Measurements from ENCODE around the gene ARHGAP6. TPM values are rescaled to one million over a fixed set of nuclear protein-coding genes. Genes with fewer than 3 reads are reported as not detected.
A peak's percentile ranks its signal among the peaks of the same experiment; 100 is the strongest.

The ARHGAP6 gene
- total RNA-seq, 1 donor from 2014 or later: 12.0 TPM

DNA sequence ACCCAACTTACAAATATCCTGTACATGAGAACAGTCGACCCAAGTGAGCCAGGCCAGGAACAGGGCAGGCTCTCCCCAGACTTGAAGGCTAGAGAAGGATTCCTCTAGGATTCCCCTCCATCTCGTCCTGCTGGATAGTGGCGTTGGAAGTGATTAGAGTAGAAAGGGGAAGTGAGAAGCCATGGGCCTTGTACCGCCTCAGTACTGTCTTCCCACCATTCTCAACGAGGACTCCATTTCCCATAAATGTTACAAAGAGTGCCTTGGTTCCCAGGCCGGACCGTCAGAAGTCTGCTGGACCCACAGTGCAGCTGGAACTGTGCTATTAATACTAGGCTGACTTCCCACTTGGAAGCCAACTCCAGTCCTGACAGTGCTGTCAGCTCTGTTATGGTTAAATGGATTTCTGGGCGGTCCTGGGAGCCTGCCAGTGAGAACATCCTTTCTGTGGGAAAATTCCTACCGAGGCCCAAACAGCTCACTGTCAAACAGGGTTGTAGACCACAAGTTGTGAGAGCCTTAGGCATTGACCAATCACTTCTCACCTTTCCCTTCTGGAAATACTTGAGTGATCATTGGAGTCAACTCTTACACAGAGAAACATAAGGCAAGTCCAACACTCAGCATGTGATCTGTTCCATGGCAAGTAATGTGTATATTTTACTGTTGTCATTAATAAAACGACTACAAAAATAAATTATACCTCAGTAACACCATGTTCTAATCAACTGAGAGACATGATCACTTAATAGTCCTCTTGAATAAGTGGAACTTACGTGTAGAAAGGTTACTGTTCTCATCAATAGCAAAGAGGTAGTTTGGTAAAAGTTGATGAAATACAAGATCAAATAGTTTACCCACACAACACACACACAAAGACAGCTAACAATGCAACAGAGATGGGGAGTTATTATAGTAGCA, 314.1 kb downstream of the ARHGAP6 start:
- peak; percentile 51 for DNase-seq (ENCODE audit: low spot score)

DNA sequence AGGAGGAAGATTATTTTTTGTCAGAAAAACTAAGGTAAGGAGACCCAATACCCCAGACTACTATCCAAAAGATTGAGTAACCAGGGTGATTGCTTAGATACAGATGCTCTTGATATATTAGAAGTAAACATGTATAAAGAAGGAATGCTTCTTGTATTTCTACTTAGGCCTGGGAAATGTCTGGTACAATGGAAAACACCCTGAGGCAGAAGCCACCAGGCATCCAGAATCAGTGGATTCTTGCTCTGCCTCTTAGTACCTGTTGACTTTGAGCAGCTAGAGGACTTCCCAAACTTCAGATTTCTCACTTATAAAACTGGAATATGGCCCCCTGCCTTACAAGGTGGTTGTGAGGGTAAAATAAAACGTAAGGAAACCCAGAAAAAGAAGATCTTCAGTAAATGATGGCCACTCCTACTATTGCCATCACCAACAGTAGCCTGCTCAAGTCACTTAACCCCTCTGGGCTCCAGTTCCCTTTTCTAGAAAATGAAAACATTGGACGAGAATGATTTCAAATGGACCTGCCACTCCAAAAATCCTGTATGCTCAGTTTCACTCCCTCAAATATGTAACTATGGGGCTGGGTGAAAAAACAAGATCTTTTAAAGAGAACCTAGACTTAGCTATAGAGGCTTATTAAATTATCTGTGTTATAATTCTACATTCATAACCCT, 315.9 kb downstream of the ARHGAP6 start:
- no peak for DNase-seq (ENCODE audit: low spot score)

DNA sequence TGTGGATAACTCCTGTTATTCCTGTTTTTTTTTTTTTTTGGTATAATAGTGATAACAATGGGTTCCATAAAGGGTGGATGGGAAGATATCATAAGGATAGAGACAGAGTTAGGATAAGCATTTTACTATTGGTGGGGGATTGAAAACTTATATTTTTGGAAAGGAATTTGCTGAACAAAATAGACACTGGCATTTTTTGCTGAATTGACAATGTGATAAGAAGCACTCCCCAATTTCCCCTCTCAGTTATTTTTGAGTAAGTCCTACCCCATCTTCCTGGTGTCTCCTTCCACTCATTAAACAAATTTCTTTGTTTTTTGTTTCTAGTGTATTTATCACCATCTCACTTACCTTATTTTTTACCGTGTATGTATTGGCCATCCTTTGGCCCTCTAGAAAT, 316.7 kb downstream of the ARHGAP6 start:
- DNase-seq (ENCODE audit: low spot score): no peak

DNA sequence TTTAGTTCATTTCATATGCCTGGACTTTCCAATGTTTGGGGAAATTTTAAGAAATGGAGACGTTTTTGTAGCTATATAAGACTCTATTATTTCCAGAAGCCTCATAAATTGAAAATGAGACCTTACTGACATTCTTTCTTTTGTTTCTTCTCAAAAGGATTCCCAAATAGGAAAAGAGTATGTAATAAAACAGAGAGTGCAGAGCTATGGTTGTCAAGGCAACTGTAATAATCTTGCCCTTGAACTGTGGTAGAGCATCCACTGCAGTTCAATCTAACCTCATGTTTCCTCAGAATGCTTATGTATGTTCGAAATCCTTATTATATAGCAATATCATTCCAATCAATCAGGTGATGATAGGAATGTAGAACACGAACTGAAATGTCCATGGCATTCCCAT, 318.4 kb downstream of the ARHGAP6 start:
- no peak for DNase-seq (ENCODE audit: low spot score)

DNA sequence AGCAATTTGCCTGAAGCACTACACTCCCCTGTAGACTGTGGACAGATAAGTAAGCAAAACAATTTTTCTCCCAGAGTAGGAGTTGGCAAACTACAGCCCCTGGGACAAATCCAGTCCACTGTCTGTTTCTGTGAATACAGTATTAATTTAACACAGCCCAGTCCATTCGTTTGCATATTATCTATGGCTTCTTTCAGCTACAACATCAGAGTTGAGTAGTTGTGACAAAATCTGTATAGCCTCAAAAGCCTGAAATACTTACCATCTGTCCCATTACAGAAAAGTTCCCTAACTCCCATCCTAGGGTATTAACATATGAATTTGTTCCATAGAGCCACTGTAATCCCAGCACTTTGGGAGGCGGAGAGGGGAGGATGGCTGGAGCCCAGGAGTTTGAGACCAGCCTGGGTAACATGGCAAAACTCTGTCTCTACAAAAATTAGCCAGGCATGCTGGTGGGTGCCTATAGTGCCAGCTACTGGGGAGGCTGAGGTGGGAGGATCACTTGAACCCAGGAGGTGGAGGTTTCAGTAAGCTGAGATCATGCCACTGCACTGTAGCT, 319.5 kb downstream of the ARHGAP6 start:
- DNase-seq (ENCODE audit: low spot score): no peak

DNA sequence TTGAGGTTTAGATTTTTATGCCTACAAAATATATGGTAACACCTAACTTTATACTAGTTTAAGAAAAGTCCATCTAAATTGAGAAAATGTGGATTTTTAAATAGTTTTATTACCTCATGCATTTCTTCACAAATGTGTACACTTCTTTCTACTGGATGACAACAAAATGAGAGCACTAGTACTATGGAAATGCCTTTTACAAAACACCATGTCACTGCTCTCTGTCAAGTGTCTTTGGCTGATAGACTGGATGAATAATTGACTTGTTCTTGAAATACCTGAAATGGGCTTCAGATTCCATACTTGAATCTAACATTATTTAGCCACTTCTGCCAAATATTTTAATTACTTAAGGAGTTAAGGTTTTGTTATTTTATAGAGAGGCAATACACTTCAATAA, 323.0 kb downstream of the ARHGAP6 start:
- DNase-seq (ENCODE audit: low spot score): no peak

DNA sequence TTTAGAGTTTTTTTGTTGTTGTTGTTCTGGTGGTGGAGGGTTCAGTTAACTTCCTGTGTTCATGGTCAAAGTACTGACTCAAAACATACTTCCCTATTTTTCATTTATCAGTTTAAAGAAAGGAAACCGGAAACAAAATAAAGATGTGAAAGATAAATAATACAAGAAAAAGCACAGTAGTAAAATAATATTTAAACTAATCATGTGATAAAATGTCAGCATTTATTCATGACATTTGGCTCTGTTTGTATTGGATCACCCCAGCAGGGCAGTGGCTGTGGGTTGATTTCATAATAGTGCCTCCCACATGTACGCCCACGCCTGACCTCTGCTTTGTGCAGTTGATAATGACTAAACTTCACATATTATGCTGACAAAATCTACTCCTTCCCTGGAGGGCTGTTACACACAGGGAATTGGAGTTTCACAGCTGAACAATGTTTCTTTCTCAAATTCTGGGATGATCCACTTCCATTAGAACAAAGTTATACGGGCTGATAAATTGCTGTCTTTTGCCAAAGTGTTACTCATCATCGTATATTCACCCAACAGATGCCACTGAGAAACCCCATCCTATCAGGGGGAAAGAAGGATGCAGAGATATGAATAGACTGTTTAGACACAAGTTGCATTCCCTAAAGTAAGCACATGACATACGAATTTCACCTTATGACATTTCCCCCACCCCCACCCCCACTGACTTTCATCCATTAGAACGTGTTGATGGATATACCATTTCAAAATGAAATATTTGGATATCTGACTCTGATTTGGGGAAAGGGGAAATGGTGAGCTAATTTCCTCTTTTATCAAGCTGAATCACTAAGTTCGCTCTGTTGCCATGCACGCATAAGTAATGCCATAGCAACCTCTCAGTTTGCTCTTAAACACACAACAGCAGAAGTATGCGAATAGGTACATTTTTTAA, 324.2 kb downstream of the ARHGAP6 start:
- peak; percentile 61 for DNase-seq (ENCODE audit: low spot score)

DNA sequence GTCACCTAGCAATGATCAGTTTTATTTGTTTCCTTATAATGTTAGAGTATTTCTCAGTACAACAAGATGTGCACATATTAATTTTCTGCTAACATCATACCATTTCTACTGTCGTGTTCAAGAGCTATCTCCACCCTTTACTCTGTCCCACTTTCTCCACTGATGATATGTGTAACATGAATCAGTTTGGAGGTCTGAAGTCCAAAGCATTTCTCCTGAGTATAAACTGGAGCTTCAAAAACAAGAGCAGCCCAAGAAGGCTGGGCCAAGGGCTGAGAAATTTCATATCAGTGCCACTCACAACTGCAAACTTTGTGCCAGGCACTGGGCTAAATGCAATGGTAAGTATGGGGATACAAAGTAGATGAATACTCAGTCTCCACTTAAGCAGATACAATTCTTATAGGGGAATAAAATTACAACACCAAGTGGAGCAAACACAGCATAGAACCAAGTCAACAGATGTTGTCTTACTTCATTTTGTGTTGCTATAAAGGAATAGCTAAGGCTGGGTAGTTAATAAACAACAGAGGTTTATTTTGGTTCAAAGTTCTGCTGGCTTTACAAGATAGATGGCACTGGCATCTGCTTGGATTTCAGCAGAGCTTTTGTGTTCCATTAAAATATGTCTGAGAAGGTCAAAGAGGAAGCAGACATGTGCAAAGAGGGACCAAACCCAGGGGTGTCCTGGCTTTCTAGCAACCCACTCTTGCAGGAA, 328.3 kb downstream of the ARHGAP6 start:
- no peak for DNase-seq (ENCODE audit: low spot score)

DNA sequence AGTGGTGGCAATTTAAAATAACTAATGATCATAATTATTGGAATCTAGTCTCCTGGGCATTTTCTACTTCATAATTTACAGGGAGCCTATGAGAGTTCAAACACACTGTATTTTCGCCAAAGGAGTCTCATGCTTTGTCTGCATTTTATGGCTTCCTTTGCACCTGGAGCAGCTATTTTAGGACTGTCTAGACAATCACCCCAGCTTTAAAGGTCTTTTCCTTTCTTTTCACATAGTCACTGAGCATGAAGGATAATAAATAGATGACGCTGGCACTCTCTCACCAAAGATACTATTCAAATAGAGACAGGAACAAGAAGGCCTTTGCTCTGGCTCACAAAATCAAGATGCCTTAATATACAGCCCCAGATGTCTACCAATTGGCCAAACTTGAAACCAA, 329.5 kb downstream of the ARHGAP6 start:
- DNase-seq (ENCODE audit: low spot score): no peak

DNA sequence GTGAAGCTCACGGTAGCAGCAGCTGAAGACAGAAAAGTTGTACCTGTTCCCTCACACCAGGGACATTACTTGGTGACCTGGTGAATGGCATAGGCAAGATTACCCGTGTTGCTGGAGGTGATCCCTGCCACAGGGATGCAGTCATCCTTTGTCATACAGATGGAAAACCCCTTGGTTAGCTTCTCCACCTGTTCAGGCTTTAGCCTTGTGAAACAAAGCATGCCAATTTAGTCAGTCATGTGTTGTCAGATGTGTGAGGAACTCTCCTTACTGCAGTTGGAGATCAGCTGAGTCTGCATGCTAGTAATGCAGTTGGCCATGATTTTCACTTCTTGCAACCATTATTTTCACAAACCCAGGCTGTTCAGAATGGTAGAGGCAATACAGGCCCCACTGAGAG, 331.6 kb downstream of the ARHGAP6 start:
- DNase-seq (ENCODE audit: low spot score): no peak

DNA sequence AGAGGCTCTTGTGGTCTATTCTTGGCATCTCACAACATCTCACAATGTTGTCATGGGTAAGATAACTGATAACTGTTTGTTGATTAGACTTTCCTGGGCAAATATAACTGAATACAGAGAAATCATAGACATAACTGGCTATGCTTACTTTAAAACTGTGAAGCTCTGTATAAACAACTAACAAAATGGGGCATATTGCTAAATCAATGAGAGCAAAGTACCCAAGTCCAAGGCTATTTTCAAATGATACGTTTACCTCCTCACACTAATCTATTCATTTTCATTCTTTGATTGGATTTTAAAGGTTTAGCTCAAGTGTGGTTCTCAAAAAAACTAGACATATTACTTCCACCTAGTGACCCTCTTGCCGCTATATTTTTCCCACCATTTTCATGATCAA, 333.9 kb downstream of the ARHGAP6 start:
- no peak for DNase-seq (ENCODE audit: low spot score)

DNA sequence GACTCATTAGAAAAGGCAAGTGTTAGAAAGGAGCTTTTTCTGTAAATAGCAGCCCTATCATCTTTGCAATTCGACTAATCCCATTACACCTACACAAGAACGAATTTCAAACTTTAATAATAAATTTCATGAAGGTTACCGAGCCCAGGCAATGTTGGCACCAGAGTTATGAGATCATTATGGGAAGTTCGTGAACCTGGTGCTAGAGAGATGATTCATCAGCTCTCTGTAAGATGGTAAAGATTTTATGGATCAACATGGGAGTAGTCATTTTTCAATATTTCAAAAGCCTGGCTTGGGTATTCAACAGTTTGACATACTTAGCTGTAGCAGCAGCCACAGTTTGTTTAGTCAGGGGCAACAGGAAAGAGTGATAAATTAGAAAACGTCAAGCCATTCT, 336.7 kb downstream of the ARHGAP6 start:
- no peak for DNase-seq (ENCODE audit: low spot score)

DNA sequence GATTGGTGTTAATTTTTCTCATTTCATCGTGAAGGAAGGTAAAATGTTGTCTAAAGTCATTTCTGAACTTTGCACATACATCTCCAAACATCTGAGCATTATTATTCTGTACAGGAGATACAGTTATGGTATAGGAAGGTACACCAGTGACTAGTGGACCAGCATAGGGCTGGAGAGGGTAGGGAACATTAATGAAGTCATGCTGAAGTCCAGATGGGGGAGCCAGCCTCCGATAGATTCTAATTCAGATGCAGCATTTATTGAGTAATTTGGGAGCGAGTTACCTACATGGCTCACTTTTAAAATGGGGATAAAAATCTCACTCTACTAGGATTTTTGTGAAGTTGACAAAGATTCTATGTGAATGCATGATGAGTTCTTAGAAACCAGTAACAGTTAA, 337.6 kb downstream of the ARHGAP6 start:
- no peak for DNase-seq (ENCODE audit: low spot score)

DNA sequence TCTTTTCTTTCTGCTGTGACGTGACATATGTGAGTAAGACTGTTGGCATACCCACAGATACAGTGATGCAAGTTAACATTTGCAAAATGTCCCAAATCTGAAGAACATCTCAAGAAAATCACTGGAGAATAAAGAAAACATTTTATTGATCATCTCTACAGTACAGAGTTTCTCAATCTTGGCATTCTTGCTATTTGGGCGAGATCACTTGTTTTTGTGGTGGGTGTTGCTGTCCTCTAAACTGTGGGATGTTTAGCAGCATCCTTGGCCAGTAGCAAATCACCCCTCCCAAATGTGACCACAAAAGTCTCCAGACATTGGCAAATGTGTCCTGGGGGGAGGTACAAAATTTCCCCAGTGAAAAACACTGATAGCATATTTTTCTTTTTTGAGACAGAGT, 343.7 kb downstream of the ARHGAP6 start:
- no peak for DNase-seq (ENCODE audit: low spot score)

DNA sequence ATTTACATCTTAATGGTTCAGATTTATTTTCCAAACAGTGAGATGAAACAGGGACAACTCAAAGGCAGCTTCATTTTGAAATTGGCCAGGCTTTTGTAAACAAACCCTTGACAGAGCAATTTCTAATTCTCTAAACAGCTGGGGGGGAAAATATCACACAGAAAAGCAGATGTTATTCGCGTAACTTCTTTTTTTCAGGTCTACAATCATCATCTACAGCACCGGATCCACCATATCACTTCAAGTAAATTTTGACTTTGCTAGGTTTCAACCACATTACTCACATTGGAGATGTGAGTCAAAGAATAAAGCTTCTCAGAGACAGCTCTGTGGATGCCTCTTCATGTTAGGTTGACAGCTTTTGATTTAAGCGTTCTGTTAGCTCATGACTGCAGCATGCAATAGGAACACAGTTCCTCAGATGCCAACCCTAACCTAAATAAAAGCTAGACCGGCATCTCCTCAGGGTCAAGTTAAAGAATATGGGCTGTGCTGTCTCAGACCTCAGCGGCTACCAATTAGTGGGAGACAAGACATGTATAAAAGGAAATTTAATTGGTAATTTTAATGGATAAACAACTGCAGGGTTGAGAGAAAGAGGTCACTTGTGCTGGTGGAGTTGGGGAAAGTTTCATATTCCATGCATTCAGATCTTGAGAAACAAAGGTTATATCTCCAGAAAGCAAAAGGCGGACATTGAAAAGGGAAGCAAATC, 345.8 kb downstream of the ARHGAP6 start:
- DNase-seq (ENCODE audit: low spot score): no peak

DNA sequence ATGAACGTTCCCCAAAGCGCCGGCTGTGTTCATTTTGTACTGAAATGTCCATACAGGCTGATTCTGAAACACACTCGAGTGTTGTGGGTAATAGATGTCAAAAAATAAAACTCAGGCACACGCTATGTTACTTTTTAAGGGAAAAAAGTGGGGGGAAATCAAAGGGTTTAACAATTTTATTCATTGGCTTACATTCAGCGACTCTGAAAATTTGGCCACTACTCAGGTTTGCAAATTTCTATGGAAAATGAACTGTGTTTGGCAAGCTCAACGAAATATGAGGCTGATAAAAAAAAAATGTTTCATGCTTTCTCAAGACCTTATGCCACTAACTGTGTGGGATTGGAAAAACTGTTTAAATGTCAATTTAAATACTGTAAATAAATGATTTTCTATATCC, 354.0 kb downstream of the ARHGAP6 start:
- no peak for DNase-seq (ENCODE audit: low spot score)

DNA sequence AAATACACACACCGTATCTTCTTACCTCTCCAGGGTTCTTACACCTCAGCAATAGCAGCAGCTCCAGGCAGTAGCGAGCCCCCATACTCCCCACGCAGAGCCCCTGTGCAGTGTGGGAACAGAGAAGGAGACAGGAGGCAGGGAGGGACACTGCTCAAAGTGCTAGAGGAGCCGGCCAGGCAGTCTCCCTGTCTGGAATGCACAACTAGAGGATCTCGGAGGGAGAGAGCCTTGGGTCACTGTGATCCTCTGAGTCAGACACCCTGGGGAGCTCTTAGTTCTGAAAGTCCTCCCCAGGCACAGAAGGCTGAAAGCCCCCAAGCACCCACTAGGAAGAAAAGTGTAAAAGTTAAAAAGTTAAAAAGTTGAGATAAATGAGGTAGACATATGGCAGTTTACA, 356.5 kb downstream of the ARHGAP6 start:
- no peak for DNase-seq (ENCODE audit: low spot score)

DNA sequence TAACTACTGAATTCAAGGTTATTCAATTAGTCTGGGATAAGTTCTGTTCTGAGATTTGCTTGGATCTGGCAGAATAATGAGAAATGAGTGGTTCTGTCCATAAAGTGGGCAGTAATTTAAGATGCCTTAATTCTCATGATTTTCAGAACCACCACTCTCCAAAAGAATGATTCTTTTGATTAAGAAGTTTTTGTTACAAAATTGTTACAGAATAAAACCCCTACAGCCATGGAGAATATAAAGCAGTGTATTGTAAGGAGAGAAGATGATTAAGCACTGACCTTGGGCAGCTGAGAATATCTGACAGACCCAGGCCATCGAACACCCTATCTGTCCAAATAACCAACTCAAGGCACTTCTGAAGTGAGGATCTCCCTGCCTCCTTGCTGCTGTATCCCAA, 360.1 kb downstream of the ARHGAP6 start:
- no peak for DNase-seq (ENCODE audit: low spot score)

DNA sequence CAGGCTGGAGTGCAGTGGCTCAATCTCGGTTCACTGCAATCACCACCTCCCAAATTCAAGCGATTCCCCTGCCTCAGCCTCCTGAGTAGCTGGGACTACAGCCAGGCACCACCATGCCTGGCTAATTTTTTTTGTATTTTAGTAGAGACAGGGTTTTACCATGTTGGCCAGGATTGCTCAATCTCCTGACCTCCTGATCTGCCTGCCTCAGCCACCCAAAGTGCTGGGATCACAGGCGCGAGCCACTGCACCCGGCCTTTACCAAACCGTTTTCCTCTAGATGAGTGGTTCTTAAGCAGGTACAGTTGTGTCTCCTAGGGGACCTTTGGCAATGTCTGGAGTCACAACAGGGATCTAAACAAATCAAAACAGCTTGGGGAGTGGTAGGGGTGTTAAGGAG, 360.9 kb downstream of the ARHGAP6 start:
- DNase-seq (ENCODE audit: low spot score): no peak

DNA sequence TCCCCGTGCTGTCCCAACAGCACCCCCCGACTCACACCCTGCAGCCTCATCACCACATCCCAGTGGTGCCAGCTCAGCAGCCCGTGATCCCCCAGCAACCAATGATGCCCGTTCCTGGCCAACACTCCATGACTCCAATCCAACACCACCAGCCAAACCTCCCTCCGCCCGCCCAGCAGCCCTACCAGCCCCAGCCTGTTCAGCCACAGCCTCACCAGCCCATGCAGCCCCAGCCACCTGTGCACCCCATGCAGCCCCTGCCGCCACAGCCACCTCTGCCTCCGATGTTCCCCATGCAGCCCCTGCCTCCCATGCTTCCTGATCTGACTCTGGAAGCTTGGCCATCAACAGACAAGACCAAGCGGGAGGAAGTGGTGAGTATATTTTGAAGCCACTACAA, 367.1 kb downstream of the ARHGAP6 start:
- DNase-seq (ENCODE audit: low spot score): no peak

DNA sequence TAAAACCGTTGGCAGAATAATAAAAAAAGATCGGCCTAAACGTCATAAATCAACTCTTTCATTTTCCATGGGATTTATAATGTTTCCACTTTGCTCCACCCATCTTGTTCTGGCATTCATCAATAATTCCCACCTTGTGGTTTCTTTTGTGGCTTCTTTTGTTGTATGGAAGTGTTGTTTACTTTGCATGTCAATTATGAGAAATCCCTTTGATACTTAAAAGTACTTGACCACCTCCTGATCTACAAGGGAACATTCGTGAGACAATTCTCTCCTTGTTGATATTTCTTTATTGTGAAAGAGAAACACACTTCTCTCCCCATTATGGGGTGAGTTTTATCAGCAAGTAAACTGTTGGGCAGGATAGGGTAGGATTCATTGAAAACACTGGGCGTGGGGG, 369.7 kb downstream of the ARHGAP6 start:
- no peak for DNase-seq (ENCODE audit: low spot score)
